ENCODE measurements around the gene DKK1.

DKK1 gene

GRCh38 chr10:52308251-52309031 lies 5.6 kb upstream of the DKK1 start:
- H3K27ac Mint-ChIP-seq, result no peak overlapping the region
- DNase-seq (ENCODE audit: low spot score in 2 of 2), result no peak
- H3K4me3 Mint-ChIP-seq, result no peak overlapping the region
- no peak for ATAC-seq
- no peaks in the 10 kb centered on the region for H3K36me3 Mint-ChIP-seq
- no peaks in the 10 kb centered on the region for H3K9me3 Mint-ChIP-seq
- no peaks in the 10 kb centered on the region for H3K4me1 Mint-ChIP-seq

- no peak overlapping the region for H3K4me3 Mint-ChIP-seq
- no peak for ATAC-seq
- H3K4me1 Mint-ChIP-seq, result no peaks in the 10 kb centered on the region
- peaks cover 6% of the 10 kb centered on the region for H3K36me3 Mint-ChIP-seq
- H3K27ac Mint-ChIP-seq, result no peak overlapping the region
- no peak for DNase-seq (ENCODE audit: low spot score in 2 of 2)
- no peaks in the 10 kb centered on the region for H3K9me3 Mint-ChIP-seq
Measured at GRCh38 chr10:52312942-52313255, 1.2 kb upstream of the DKK1 start.

GRCh38 chr10:52313256-52313932 lies 687 bp upstream of the DKK1 start:
- Mint-ChIP-seq H3K4me1 (no peaks in the 10 kb centered on the region), H3K9me3 (no peaks in the 10 kb centered on the region), H3K4me3 (no peak overlapping the region), H3K36me3 (peaks cover 6% of the 10 kb centered on the region), H3K27ac (no peak overlapping the region)
- no peak for ATAC-seq
- no peak for DNase-seq (ENCODE audit: low spot score in 2 of 2)

GRCh38 chr10:52314822-52315552 lies 906 bp downstream of the DKK1 start:
- H3K27ac Mint-ChIP-seq, result no peak overlapping the region
- DNase-seq (ENCODE audit: low spot score in 2 of 2) (no peak), ATAC-seq (no peak)
- H3K36me3 Mint-ChIP-seq, result peaks cover 6% of the 10 kb centered on the region
- no peak overlapping the region for H3K4me3 Mint-ChIP-seq
- no peaks in the 10 kb centered on the region for H3K4me1 Mint-ChIP-seq
- H3K9me3 Mint-ChIP-seq, result no peaks in the 10 kb centered on the region

GRCh38 chr10:52316001-52316400 lies 1.9 kb downstream of the DKK1 start:
- no peaks in the 10 kb centered on the region for H3K9me3 Mint-ChIP-seq
- H3K27ac Mint-ChIP-seq, result no peak overlapping the region
- no peak for ATAC-seq
- H3K4me1 Mint-ChIP-seq, result no peaks in the 10 kb centered on the region
- peaks cover 6% of the 10 kb centered on the region for H3K36me3 Mint-ChIP-seq
- DNase-seq (ENCODE audit: low spot score in 2 of 2), result no peak
- no peak overlapping the region for H3K4me3 Mint-ChIP-seq

- no peak overlapping the region for H3K4me3 Mint-ChIP-seq
- no peak for DNase-seq (ENCODE audit: low spot score in 2 of 2)
- peaks cover 6% of the 10 kb centered on the region for H3K36me3 Mint-ChIP-seq
- no peak overlapping the region for H3K27ac Mint-ChIP-seq
- no peaks in the 10 kb centered on the region for H3K9me3 Mint-ChIP-seq
- ATAC-seq, result no peak
- no peaks in the 10 kb centered on the region for H3K4me1 Mint-ChIP-seq
Measured at GRCh38 chr10:52316500-52316899, 2.4 kb downstream of the DKK1 start.

- H3K4me1 Mint-ChIP-seq, result no peaks in the 10 kb centered on the region
- no peak for DNase-seq (ENCODE audit: low spot score in 2 of 2)
- no peak for ATAC-seq
- peaks cover 5% of the 10 kb centered on the region for H3K9me3 Mint-ChIP-seq
- H3K4me3 Mint-ChIP-seq, result no peak overlapping the region
- no peak overlapping the region for H3K27ac Mint-ChIP-seq
- peaks cover 6% of the 10 kb centered on the region for H3K36me3 Mint-ChIP-seq
Measured at GRCh38 chr10:52318136-52318701, 4.1 kb downstream of the DKK1 start.

- ATAC-seq, result no peak
- Mint-ChIP-seq H3K27ac (no peak overlapping the region), H3K9me3 (peaks cover 8% of the 10 kb centered on the region), H3K36me3 (peaks cover 6% of the 10 kb centered on the region), H3K4me3 (no peak overlapping the region), H3K4me1 (no peaks in the 10 kb centered on the region)
- DNase-seq (ENCODE audit: low spot score in 2 of 2), result no peak
Measured at GRCh38 chr10:52318822-52319464, 4.9 kb downstream of the DKK1 start.

GRCh38 chr10:52319926-52320325 lies 5.8 kb downstream of the DKK1 start:
- no peaks in the 10 kb centered on the region for H3K4me1 Mint-ChIP-seq
- no peaks in the 10 kb centered on the region for H3K36me3 Mint-ChIP-seq
- DNase-seq (ENCODE audit: low spot score in 2 of 2) (no peak), ATAC-seq (no peak)
- peaks cover 8% of the 10 kb centered on the region for H3K9me3 Mint-ChIP-seq
- H3K4me3 Mint-ChIP-seq, result no peak overlapping the region
- no peak overlapping the region for H3K27ac Mint-ChIP-seq

GRCh38 chr10:52322323-52322722 lies 8.2 kb downstream of the DKK1 start:
- peaks cover 12% of the 10 kb centered on the region for H3K9me3 Mint-ChIP-seq
- ATAC-seq (no peak), DNase-seq (ENCODE audit: low spot score in 2 of 2) (no peak)
- no peaks in the 10 kb centered on the region for H3K36me3 Mint-ChIP-seq
- H3K4me1 Mint-ChIP-seq, result no peaks in the 10 kb centered on the region
- no peak overlapping the region for H3K27ac Mint-ChIP-seq
- H3K4me3 Mint-ChIP-seq, result no peak overlapping the region

- no peak for ATAC-seq
- no peak for DNase-seq (ENCODE audit: low spot score in 2 of 2)
- H3K9me3 Mint-ChIP-seq, result peaks cover 12% of the 10 kb centered on the region
- H3K4me3 Mint-ChIP-seq, result no peak overlapping the region
- no peak overlapping the region for H3K27ac Mint-ChIP-seq
- no peaks in the 10 kb centered on the region for H3K36me3 Mint-ChIP-seq
- H3K4me1 Mint-ChIP-seq, result no peaks in the 10 kb centered on the region
Measured at GRCh38 chr10:52322936-52323335, 8.9 kb downstream of the DKK1 start.

GRCh38 chr10:52326382-52326781 lies 12.3 kb downstream of the DKK1 start:
- H3K27ac Mint-ChIP-seq, result no peak overlapping the region
- no peaks in the 10 kb centered on the region for H3K4me1 Mint-ChIP-seq
- DNase-seq (ENCODE audit: low spot score in 2 of 2) (no peak), ATAC-seq (no peak)
- H3K36me3 Mint-ChIP-seq, result no peaks in the 10 kb centered on the region
- H3K4me3 Mint-ChIP-seq, result no peak overlapping the region
- peaks cover 12% of the 10 kb centered on the region for H3K9me3 Mint-ChIP-seq

- Mint-ChIP-seq H3K27ac (no peak overlapping the region), H3K4me1 (no peaks in the 10 kb centered on the region), H3K9me3 (peaks cover 5% of the 10 kb centered on the region), H3K36me3 (no peaks in the 10 kb centered on the region), H3K4me3 (no peak overlapping the region)
- DNase-seq (ENCODE audit: low spot score in 2 of 2), result no peak
- ATAC-seq, result no peak
Measured at GRCh38 chr10:52331638-52332364, 17.7 kb downstream of the DKK1 start.

GRCh38 chr10:52332815-52333214 lies 18.7 kb downstream of the DKK1 start:
- Mint-ChIP-seq H3K27ac (no peak overlapping the region), H3K4me1 (no peaks in the 10 kb centered on the region), H3K4me3 (no peak overlapping the region), H3K9me3 (peaks cover 10% of the 10 kb centered on the region), H3K36me3 (no peaks in the 10 kb centered on the region)
- no peak for DNase-seq (ENCODE audit: low spot score in 2 of 2)
- ATAC-seq, result no peak

- ATAC-seq, result no peak
- no peaks in the 10 kb centered on the region for H3K36me3 Mint-ChIP-seq
Measured at GRCh38 chr10:52334595-52334994, 20.5 kb downstream of the DKK1 start.

More at GRCh38 chr10:52334595-52334994, 20.5 kb downstream of the DKK1 start:
- Mint-ChIP-seq H3K9me3 (peaks cover 11% of the 10 kb centered on the region), H3K4me1 (no peaks in the 10 kb centered on the region), H3K27ac (no peak overlapping the region), H3K4me3 (no peak overlapping the region)
- no peak for DNase-seq (ENCODE audit: low spot score in 2 of 2)
